AG04450 (cell line): ENCODE results near the gene CALHM2. TPM values are rescaled to one million over a fixed set of nuclear protein-coding genes. Genes with fewer than 3 reads are reported as not detected.

ENCODE experiments used
- CTCF ChIA-PET: fragments of 300-600, 350-600 bp; formaldehyde crosslinking; extraction: SDS; loops from one replicate; lab custom pipeline; 2022; ENCODE audit warnings: antibody characterized with exemption, inconsistent platforms; lab: Charles Lee
- POLR2A ChIA-PET: fragments of 350-600 bp; formaldehyde crosslinking; extraction: SDS; loops from one replicate; lab custom pipeline; 2021; ENCODE audit warnings: antibody characterized with exemption, inconsistent platforms; lab: Yijun Ruan, JAX
- DNase-seq: peaks from one replicate; pipeline ENCODE4 v3.0.0-alpha.2; 2011; ENCODE audit warnings: low read depth, low spot score
- H3K27ac ChIP-seq: one replicate; pipeline ENCODE4 v1.5.1; 2012; ENCODE audit warnings: low read depth, low read length, control low read depth
- H3K27me3 ChIP-seq: one replicate; pipeline ENCODE4 v1.6.0; 2012; ENCODE audit warnings: low read length; ENCODE audit not compliant: control insufficient read depth, insufficient read depth
- H3K4me3 ChIP-seq: 2 replicates; pipeline ENCODE4 v1.5.1; 2011; ENCODE audit warnings: mild to moderate bottlenecking, low read depth, low read length, control low read depth
- H3K9me3 ChIP-seq: 2 replicates; pipeline ENCODE4 v1.5.1; 2012; ENCODE audit warnings: low read length; ENCODE audit not compliant: control insufficient read depth, insufficient read depth
- polyA minus RNA-seq: library from RNA; depleted of rRNA, polyadenylated mRNA; stranded (reverse); fragments of >200 nt; gene quantifications from 2 replicates; pipeline ENCODE4 v1.2.3, GENCODE V29; 2011; rRNA and poly(A)+ RNA removed
- polyA plus RNA-seq: library from polyadenylated mRNA; depleted of rRNA; stranded (reverse); fragments of >200 nt; gene quantifications from 2 replicates; pipeline ENCODE4 v1.2.3, GENCODE V29; 2011; rRNA removed
- TF ChIP-seq, protein P1 (sequence below): IDR thresholded peaks from 2 replicates; pipeline ENCODE4 v1.5.1; 2011; ENCODE audit warnings: low read depth, low read length, control low read depth, inconsistent platforms

CALHM2 gene
- 9.2 and 11.3 TPM in 2 replicates for polyA plus RNA-seq
- polyA minus RNA-seq = 7.3 and 12.9 TPM in 2 replicates

DNA sequence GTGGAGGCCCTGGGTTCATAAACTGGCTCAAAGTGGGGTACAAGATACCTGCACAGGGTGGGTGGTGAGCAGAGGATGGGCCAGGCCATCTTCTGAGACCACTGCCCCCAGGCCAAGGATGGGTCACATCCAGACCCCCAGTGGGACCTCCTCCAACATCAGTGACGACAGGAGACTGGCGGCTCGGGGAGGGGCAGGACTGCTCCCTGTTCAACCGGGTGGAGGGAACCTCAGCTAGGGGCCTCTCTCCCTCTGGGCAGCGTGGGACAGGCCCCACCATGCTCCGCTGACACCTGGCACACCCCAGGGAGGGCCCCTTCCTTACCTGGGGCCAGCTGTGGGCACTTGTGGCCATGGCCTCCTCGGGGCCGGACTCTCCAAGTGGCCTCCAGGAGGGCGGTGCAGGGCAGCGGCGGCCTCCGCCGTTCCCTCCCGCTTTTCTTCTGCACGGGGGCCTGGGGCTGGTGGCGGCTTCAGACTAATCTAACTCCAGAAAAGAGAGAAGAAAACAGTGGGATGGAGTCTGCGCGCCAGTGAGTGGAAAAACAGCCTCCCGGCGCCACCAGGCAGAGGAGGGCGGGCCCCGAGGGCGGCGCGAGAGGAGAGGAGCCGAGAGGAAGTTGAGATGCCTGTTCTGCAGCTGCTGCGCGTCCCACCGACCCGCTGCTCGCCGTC is at the start of gene CALHM2:
Gene CALHM2 (minus strand): TSS at position 540 of the 675 bp plus-strand sequence. CDS start 2,429 bp downstream, outside the sequence.
- no peaks in the 10 kb centered on the region for H3K27me3 ChIP-seq
- POLR2A ChIA-PET = interaction anchor here (0.6 to 2.2 kb wide), 3 partner anchors 14 to 55 kb away, joined by 3 to 4 read pairs (median 3); partner anchors contain the start of genes ATP5MK and PDCD11
- no peak for DNase-seq
- peak within 1 kb of the TSS; percentile 73 for H3K4me3 ChIP-seq
- CTCF ChIA-PET = interaction anchor here (1.8 kb wide), 1 partner anchor 34 kb away, joined by 6 read pairs; no protein-coding TSS in a partner anchor
- H3K9me3 ChIP-seq = no peaks in the 10 kb centered on the region; the same call in 1 of the 2 replicates
- TF ChIP-seq, protein P1, sequence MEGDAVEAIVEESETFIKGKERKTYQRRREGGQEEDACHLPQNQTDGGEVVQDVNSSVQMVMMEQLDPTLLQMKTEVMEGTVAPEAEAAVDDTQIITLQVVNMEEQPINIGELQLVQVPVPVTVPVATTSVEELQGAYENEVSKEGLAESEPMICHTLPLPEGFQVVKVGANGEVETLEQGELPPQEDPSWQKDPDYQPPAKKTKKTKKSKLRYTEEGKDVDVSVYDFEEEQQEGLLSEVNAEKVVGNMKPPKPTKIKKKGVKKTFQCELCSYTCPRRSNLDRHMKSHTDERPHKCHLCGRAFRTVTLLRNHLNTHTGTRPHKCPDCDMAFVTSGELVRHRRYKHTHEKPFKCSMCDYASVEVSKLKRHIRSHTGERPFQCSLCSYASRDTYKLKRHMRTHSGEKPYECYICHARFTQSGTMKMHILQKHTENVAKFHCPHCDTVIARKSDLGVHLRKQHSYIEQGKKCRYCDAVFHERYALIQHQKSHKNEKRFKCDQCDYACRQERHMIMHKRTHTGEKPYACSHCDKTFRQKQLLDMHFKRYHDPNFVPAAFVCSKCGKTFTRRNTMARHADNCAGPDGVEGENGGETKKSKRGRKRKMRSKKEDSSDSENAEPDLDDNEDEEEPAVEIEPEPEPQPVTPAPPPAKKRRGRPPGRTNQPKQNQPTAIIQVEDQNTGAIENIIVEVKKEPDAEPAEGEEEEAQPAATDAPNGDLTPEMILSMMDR = no peak
- peak within 1 kb of the TSS; percentile 21 for H3K27ac ChIP-seq

DNA sequence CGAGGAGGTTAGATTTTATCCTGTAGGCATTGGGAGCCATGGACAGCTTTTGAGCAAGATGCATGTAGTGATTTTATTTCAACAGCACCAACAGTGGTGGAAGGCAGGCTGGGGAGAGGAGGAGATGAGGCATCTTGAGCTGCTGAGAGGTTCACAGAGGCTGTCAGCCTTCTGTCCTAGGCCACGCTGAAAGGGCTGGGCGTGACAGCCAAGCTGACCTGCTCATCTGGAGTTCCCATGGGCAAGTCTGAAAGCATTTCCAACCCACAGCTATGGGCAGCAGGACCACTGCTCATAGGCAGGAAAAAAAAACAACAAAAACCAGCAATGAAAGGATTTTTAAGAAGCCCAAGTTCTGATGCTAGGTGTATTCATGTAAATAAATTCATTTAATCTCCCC is 49.0 kb upstream of the CALHM2 start:
- peaks cover 72% of the 10 kb centered on the region for H3K27me3 ChIP-seq
- no peak overlapping the region for H3K27ac ChIP-seq
- POLR2A ChIA-PET = interaction anchor here (0.6 kb wide), 1 partner anchor 114 kb away, joined by 5 read pairs; no protein-coding TSS in a partner anchor
- CTCF ChIA-PET = interaction anchor here (1.0 kb wide), 1 partner anchor 9 kb away, joined by 3 read pairs; no protein-coding TSS in a partner anchor
- H3K4me3 ChIP-seq = no peak overlapping the region
- no peaks in the 10 kb centered on the region for H3K9me3 ChIP-seq
- no peak for DNase-seq
- TF ChIP-seq, protein P1 = no peak

DNA sequence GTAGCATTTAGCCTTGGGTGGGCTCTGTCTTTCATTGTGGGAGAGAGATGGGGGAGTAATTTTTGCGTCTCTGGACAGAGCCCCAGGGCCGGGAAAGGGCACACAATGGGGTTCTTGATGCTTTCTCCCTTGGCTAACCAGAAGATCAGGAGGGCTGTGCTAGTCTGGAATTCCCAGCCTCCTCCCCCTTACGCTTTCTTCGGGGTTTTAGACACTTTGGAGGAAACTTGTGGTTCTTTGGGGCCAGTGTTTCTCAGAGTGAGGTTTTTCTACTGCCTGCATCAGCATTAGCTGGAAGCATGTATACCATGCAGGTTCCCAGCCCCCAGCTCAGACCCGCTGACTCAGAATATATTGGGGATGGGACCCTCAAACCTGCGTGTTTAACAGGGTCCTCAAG is 48.3 kb upstream of the CALHM2 start:
- no peak for DNase-seq
- ChIA-PET POLR2A (interaction anchor here (0.6 kb wide), 1 partner anchor 115 kb away, joined by 5 read pairs; no protein-coding TSS in a partner anchor), CTCF (no interaction called here)
- TF ChIP-seq, protein P1 = no peak
- Histone ChIP-seq H3K27ac (no peak overlapping the region), H3K9me3 (no peaks in the 10 kb centered on the region), H3K27me3 (peaks cover 70% of the 10 kb centered on the region), H3K4me3 (no peak overlapping the region)

- Histone ChIP-seq H3K9me3 (no peaks in the 10 kb centered on the region), H3K27me3 (peaks cover 74% of the 10 kb centered on the region), H3K27ac (no peak overlapping the region), H3K4me3 (no peak overlapping the region)
- POLR2A ChIA-PET = no interaction called here
- CTCF ChIA-PET = interaction anchor here (1.4 kb wide), 1 partner anchor 15 kb away, joined by 6 read pairs; no protein-coding TSS in a partner anchor
- TF ChIP-seq, protein P1 = no peak
- no peak for DNase-seq
These were observed 47.7 kb upstream of the CALHM2 start for GRCh38 chr10:103499881-103500280.
